ENCODE measurements around the gene GABRB1.
"Not testable (repeated sequence)": the region's sequence is repeated elsewhere in the genome, so short reads cannot be mapped to it uniquely, and the experiment has no call there.

GABRB1 gene

DNA sequence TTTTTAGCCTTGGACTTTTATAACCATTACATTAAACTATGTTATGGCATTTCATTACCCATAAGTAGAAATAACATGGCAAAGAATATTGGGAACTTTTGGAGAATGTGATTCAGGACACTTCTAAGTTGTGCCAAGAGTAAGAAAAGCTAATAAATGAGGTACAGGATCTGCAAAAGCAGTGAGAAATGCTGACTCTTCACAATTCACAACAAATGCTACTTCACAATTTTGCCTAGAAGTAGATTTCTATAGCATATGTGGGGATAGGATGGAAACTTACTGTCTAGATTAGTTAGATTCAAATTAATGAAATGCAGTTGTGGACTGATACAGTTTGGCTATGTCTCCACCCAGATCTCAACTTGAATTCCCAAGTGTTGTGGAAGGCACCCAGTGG is 258.4 kb downstream of the GABRB1 start:
- Histone ChIP-seq H4K20me1 (ENCODE audit: insufficient read depth, low read length, poor library complexity, severe bottlenecking) (no peaks in the 10 kb centered on the region), H3K4me1 (ENCODE audit: insufficient read depth, low read length, poor library complexity, severe bottlenecking) (no peaks in the 10 kb centered on the region), H3K27me3 (ENCODE audit: insufficient read depth, low read length, poor library complexity, severe bottlenecking) (no peaks in the 10 kb centered on the region), H3K9me3 (ENCODE audit: insufficient read depth, low read depth, low read length) (no peaks in the 10 kb centered on the region), H3F3A (ENCODE audit: low read depth) (no peaks in the 10 kb centered on the region), H3K4me2 (ENCODE audit: low read depth, low read length, poor library complexity, severe bottlenecking) (no peak overlapping the region), H3K4me3 (ENCODE audit: low read length, poor library complexity, severe bottlenecking) (no peak overlapping the region), H3K9ac (ENCODE audit: low read depth, low read length, poor library complexity, severe bottlenecking) (no peak overlapping the region), H3K9me2 (replicated peaks; ENCODE audit: low read depth, low read length) (no peaks in the 10 kb centered on the region), H2AFZ (ENCODE audit: low read length) (no peak overlapping the region), H3K79me2 (ENCODE audit: insufficient read depth, low read length) (no peaks in the 10 kb centered on the region), H3K36me3 (ENCODE audit: insufficient read depth, low read length) (no peaks in the 10 kb centered on the region)
- TF ChIP-seq EZH2phosphoT487 (IDR thresholded peaks at IDR 0.05; ENCODE audit: borderline replicate concordance), result no peak
- TF ChIP-seq, protein P1, sequence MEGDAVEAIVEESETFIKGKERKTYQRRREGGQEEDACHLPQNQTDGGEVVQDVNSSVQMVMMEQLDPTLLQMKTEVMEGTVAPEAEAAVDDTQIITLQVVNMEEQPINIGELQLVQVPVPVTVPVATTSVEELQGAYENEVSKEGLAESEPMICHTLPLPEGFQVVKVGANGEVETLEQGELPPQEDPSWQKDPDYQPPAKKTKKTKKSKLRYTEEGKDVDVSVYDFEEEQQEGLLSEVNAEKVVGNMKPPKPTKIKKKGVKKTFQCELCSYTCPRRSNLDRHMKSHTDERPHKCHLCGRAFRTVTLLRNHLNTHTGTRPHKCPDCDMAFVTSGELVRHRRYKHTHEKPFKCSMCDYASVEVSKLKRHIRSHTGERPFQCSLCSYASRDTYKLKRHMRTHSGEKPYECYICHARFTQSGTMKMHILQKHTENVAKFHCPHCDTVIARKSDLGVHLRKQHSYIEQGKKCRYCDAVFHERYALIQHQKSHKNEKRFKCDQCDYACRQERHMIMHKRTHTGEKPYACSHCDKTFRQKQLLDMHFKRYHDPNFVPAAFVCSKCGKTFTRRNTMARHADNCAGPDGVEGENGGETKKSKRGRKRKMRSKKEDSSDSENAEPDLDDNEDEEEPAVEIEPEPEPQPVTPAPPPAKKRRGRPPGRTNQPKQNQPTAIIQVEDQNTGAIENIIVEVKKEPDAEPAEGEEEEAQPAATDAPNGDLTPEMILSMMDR (conservative IDR thresholded peaks at IDR 0.05; ENCODE audit: low read length), result no peak

DNA sequence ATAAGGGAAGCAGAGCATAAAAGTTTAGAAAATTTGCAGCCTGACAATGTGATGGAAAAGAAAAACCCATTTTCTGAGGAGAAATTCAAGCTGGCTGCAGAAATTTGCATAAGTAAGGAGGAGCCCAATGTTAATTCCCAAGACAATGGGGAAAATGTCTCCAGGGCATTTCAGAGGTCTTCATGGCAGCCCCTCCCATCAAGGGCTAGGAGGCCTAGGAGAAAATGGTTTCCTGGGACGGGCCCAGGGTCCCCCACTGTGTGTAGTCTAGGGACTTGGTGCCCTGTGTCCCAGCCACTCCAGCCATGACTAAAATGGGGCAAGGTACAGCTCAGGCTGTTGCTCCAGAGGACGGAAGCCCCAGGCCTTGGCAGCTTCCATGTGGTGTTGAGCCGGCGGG is 259.5 kb downstream of the GABRB1 start:
- H3K4me3 ChIP-seq (ENCODE audit: low read length, poor library complexity, severe bottlenecking); H3K4me1 ChIP-seq (ENCODE audit: insufficient read depth, low read length, poor library complexity, severe bottlenecking); H3K4me2 ChIP-seq (ENCODE audit: low read depth, low read length, poor library complexity, severe bottlenecking); H2AFZ ChIP-seq (ENCODE audit: low read length); H3K79me2 ChIP-seq (ENCODE audit: insufficient read depth, low read length); H3K9me3 ChIP-seq (ENCODE audit: insufficient read depth, low read depth, low read length); H3F3A ChIP-seq (ENCODE audit: low read depth); H4K20me1 ChIP-seq (ENCODE audit: insufficient read depth, low read length, poor library complexity, severe bottlenecking); H3K27me3 ChIP-seq (ENCODE audit: insufficient read depth, low read length, poor library complexity, severe bottlenecking); H3K9ac ChIP-seq (ENCODE audit: low read depth, low read length, poor library complexity, severe bottlenecking); H3K36me3 ChIP-seq (ENCODE audit: insufficient read depth, low read length); H3K9me2 ChIP-seq (replicated peaks; ENCODE audit: low read depth, low read length): not testable (repeated sequence)

DNA sequence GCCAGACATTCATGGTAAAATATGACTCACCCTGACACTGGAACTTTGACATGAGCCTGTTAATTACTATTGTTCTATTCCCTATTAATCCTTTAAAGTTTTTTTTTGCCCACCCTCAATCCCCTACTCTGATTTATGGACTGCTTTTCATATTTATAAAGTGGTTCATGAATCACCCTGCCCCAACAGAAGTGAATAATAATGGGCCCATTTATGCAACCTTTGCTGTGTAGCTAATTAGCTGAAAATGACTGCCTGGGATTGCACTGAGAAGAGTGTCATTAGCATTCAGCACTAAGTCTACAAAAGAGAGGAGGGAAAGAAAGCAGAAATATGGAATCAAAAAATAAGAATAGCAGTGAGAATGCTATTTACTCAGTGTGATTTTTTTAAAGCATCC is 277.8 kb downstream of the GABRB1 start:
- no peak overlapping the region for H2AFZ ChIP-seq (ENCODE audit: low read length)
- H3K9ac ChIP-seq (ENCODE audit: low read depth, low read length, poor library complexity, severe bottlenecking), result no peak overlapping the region
- H3K9me3 ChIP-seq (ENCODE audit: insufficient read depth, low read depth, low read length), result no peaks in the 10 kb centered on the region
- TF ChIP-seq, protein P1 (conservative IDR thresholded peaks at IDR 0.05; ENCODE audit: low read length), result no peak
- H4K20me1 ChIP-seq (ENCODE audit: insufficient read depth, low read length, poor library complexity, severe bottlenecking), result no peaks in the 10 kb centered on the region
- no peaks in the 10 kb centered on the region for H3K27me3 ChIP-seq (ENCODE audit: insufficient read depth, low read length, poor library complexity, severe bottlenecking)
- H3K4me1 ChIP-seq (ENCODE audit: insufficient read depth, low read length, poor library complexity, severe bottlenecking), result no peaks in the 10 kb centered on the region
- no peaks in the 10 kb centered on the region for H3K36me3 ChIP-seq (ENCODE audit: insufficient read depth, low read length)
- no peak overlapping the region for H3K4me2 ChIP-seq (ENCODE audit: low read depth, low read length, poor library complexity, severe bottlenecking)
- H3K4me3 ChIP-seq (ENCODE audit: low read length, poor library complexity, severe bottlenecking), result no peak overlapping the region
- H3K79me2 ChIP-seq (ENCODE audit: insufficient read depth, low read length), result no peaks in the 10 kb centered on the region
- no peaks in the 10 kb centered on the region for H3F3A ChIP-seq (ENCODE audit: low read depth)
- no peaks in the 10 kb centered on the region for H3K9me2 ChIP-seq (replicated peaks; ENCODE audit: low read depth, low read length)

DNA sequence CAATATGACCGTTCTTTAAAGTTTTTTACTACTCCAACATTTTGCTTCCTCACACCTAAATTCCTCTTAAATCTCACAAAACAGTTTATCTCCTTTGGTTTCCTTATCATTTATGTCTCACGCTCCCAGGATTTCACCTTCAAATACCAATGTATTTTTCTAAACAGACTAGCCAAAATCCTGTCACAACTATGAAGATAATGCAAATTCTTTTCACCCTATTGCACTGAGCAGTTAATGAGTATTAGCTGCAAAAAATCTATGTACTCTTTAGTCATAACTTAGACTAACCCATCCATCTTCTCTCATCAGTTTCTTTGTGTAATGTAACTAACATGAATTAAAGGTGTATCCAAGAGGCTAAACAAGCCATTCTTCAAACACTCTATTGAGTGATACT is 280.8 kb downstream of the GABRB1 start:
- H3K4me1 ChIP-seq (ENCODE audit: insufficient read depth, low read length, poor library complexity, severe bottlenecking), result no peaks in the 10 kb centered on the region
- H3K9me3 ChIP-seq (ENCODE audit: insufficient read depth, low read depth, low read length), result no peaks in the 10 kb centered on the region
- H3K79me2 ChIP-seq (ENCODE audit: insufficient read depth, low read length), result no peaks in the 10 kb centered on the region
- H2AFZ ChIP-seq (ENCODE audit: low read length), result no peak overlapping the region
- no peak overlapping the region for H3K4me3 ChIP-seq (ENCODE audit: low read length, poor library complexity, severe bottlenecking)
- no peaks in the 10 kb centered on the region for H3K27me3 ChIP-seq (ENCODE audit: insufficient read depth, low read length, poor library complexity, severe bottlenecking)
- no peaks in the 10 kb centered on the region for H3K9me2 ChIP-seq (replicated peaks; ENCODE audit: low read depth, low read length)
- no peaks in the 10 kb centered on the region for H3F3A ChIP-seq (ENCODE audit: low read depth)
- no peaks in the 10 kb centered on the region for H4K20me1 ChIP-seq (ENCODE audit: insufficient read depth, low read length, poor library complexity, severe bottlenecking)
- H3K36me3 ChIP-seq (ENCODE audit: insufficient read depth, low read length), result no peaks in the 10 kb centered on the region
- H3K4me2 ChIP-seq (ENCODE audit: low read depth, low read length, poor library complexity, severe bottlenecking), result no peak overlapping the region
- no peak for TF ChIP-seq EZH2phosphoT487 (IDR thresholded peaks at IDR 0.05; ENCODE audit: borderline replicate concordance)
- TF ChIP-seq, protein P1 (conservative IDR thresholded peaks at IDR 0.05; ENCODE audit: low read length), result no peak
- H3K9ac ChIP-seq (ENCODE audit: low read depth, low read length, poor library complexity, severe bottlenecking), result no peak overlapping the region

All from Loucy (cell line).